IPS DF 19.7 (cell line): Measurements from ENCODE around the gene RUBCNL.

Experiments
- DNase-seq: peaks from one replicate; pipeline ENCODE4 v3.0.0-alpha.2; 2013; ENCODE audit warnings: low read depth, low spot score

The RUBCNL gene

DNA sequence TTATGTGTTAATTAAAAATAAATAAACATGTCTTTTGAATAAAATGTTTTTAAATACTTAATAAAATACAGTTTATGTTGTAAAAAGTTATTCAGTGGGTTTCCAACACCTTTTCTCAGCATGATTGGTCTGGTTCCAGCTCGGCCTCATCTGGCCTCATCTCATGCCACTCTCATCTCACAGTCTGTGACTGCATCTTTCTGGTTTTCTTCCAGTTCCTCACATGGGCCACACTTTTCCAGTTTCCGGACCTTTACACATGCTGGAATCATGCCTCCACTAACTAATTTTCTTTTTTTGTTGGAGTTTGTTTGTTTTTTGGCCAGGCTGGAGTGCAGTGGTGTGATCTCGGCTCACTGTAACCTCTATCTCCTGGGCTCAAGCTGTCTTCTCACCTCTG, 82.5 kb downstream of the RUBCNL start:
- DNase-seq: no peak

DNA sequence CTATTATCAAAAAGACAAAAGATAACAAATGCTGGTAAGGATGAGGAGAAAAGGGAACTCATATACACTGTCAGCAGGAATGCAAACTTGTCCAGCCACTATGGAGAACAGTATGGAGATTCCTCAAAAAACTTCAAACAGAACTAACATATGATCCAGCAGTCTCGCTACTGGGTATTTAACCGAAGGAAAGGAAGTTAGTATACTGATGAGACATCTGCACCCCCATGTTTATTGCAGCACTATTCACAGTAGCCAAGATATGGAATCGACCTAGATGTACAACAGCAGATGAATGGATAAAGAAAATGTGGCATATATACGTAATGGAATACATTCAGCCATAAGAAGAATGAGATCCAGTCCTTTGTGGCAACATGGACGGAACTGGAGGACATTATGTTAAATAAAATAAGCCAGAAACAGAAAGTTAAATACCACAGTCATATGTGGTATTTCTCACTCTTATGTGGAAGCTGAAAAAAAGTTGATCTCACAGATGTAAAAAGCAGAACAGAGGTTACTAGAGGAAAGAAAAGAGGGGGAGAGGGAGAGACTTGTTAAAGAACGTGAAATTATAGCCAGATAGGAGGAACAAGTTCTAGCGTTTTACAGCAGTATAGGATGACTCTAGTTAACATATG, 83.2 kb downstream of the RUBCNL start:
- DNase-seq: no peak

DNA sequence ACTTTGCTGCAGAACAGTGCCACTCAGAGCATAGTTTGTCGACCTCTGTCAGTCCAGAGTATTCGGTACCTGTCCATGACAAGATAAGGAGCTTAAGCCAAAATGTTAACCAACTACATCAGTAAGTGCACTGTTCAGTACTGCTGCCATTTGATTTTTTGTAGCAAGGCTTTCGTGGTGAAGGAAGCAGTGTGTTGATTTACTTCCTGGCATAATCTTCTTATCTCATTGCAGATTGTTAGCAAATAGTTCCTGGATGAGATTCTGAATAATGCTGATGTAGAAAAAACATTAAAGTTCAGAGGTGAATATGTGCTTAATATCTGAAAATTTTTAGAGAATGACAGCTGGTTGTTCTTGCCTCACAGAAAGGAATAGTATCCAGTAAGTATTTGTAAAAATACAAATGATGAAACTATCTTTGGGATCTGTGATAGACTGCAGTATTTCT, 89.7 kb downstream of the RUBCNL start:
- no peak for DNase-seq

DNA sequence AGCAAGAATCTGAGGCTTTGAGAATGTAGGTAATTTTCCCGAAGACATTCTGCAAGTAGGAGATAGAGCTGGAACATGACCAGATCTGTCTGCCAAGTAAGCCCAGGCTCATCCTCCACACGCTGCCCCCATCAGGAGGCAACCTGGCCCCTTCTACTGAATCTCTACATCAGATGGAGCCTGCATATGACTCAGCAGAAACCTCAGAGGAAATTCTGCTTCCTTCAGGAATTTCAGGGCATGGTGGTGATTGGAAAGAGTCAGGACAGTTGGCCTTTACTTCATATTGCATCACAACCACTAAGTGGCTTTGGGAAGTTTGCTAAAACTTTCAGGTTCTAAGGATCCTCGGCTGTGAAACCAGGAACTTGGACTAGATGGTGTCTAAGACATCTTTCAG, 90.1 kb downstream of the RUBCNL start:
- no peak for DNase-seq

DNA sequence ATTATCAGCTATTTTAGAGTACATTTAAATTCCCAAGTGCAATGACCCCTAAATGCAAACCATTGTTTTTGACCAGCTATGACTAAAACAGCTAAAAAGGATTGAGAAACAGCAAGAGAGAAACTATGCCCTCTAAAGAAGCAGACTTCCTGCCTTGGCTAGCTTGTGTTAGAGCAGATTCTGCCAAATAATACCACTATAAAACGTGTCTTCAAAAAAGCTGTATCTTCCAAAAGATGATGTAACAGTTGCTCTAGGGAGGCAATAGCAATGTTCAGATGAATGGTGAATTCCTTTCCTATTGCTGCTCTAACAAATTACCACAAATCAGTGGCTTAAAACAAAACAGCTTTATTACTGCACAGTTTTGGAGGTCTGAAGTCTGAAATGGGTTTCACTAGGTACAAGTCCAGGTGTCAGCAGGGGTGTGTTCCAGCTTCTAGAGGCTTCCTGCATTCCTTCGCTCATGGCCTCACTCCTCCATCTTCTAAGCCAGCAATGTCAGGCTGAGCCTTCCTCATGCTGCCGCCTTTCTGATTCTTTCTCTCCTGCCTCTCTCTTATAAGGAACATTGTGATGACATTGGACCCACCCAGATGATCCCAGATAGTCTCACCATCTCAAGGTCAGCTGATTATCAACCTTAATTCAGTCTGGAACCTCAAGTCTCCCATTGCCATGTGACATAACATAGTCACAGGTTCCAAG, 90.8 kb downstream of the RUBCNL start:
- DNase-seq: no peak

DNA sequence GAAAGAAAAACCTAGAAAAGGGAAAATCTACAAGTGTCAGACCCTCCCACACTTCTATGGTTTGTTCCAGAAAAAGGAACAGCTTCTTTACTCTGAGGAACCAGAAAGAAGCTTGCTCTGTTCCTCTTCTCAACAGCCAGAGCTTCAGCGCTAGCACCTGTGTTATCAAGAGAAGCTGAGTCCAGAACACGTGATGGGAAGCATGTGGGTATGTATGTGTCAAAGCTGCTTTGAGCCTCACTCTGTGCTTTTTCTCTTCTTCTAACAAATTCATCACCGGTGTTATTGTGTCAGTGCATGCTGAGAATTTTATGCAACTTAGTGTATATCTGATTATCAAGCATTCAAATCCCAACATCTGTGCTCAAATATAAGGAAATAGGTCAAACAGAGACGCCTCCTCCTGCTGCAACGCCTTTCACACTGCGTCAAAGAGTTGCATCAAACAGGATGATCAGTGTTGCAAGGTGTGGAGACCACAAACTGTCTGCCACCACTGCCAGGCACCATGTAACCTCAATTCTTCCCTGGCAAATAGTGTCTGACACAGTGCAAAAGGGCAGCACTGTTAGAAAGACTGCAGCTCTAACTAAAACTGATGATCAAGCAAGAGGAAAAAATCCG, 91.4 kb downstream of the RUBCNL start:
- no peak for DNase-seq

DNA sequence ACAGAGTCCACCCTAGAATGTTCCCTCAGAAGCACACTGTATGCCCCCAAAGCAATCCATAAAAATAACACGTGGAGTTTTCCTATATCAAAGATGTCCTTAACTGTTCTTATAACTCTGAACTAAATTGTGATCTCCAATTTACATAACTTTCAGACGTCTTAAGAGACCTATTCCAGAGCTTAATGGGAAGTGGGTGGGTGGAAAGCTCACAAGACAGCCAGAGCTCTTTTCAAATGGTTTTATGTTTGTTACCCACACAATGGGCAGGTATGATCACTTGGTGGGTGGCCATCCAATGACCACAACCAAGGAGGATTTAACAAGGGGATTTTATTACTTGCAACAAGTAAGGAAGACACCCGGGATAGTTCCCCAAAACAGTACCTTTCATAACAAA, 93.6 kb downstream of the RUBCNL start:
- DNase-seq: no peak
